ENCODE results near the gene ARHGAP24.
"Not testable (repeated sequence)": the region's sequence is repeated elsewhere in the genome, so short reads cannot be mapped to it uniquely, and the experiment has no call there.

Gene ARHGAP24

DNA sequence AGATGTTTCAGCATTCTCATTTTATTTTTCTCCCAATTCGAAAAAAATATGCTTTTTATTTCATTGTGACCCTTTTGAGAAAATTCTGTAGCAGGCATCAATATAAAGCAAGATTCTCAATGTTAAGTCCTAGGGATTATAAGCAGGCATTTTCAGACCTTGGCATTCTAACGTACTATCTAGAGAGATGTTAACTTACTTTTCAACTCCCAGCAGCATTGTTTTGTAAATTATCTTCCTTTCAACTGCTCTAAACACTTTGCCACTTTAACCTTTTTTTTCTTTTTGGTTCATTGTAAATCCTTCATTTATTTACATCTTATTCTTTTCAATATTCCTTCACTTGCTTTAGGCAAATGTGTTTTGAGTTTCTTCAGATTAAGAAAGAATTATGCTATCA lies 333.2 kb downstream of the ARHGAP24 start:
- H3K4me3 ChIP-seq (ENCODE audit: low read depth, low read length) = peak overlapping the region; percentile 38; the same call in 1 of the 2 replicates
- H3K79me2 ChIP-seq (ENCODE audit: control insufficient read depth, insufficient read depth, low read length, unreplicated experiment) = peaks cover 58% of the 10 kb centered on the region
- H3K27ac ChIP-seq (ENCODE audit: low read depth, low read length) = peak overlapping the region; percentile 94
- H2AFZ ChIP-seq (ENCODE audit: low read length, unreplicated experiment) = no peak overlapping the region
- peaks cover 43% of the 10 kb centered on the region for H3K4me1 ChIP-seq (ENCODE audit: control insufficient read depth, insufficient read depth, low read length, unreplicated experiment)
- H3K27me3 ChIP-seq (ENCODE audit: insufficient read depth, low read length) = no peaks in the 10 kb centered on the region
- 0 out of 2 replicates have a peak, but pooled peaks cover 8% of the 10 kb centered on the region for H3K36me3 ChIP-seq (ENCODE audit: insufficient read depth, low read length)

DNA sequence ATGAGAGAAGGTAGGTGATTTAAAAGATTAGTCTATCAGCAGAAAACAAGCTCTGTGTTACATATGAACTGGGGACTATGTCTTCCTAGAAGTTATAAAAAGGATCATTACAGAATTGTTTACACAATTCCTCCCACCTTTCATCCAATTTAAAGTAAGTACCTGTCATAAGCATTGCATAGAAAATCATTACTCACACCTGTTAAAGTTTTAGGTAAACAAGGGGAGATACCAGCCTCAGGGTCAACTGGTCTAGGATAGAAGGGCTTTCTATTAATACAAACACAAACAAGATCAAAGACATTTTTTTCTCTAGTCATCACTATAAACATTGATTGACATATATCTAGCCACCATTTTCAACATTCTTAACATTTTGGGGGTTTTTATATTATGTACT lies 333.9 kb downstream of the ARHGAP24 start:
- peaks cover 46% of the 10 kb centered on the region for H3K4me1 ChIP-seq (ENCODE audit: control insufficient read depth, insufficient read depth, low read length, unreplicated experiment)
- H3K27ac ChIP-seq (ENCODE audit: low read depth, low read length) = peak overlapping the region; percentile 94
- no peaks in the 10 kb centered on the region for H3K27me3 ChIP-seq (ENCODE audit: insufficient read depth, low read length)
- peaks cover 56% of the 10 kb centered on the region for H3K79me2 ChIP-seq (ENCODE audit: control insufficient read depth, insufficient read depth, low read length, unreplicated experiment)
- H3K4me3 ChIP-seq (ENCODE audit: low read depth, low read length) = no peak overlapping the region
- H2AFZ ChIP-seq (ENCODE audit: low read length, unreplicated experiment) = no peak overlapping the region
- H3K36me3 ChIP-seq (ENCODE audit: insufficient read depth, low read length) = 0 out of 2 replicates have a peak, but pooled peaks cover 8% of the 10 kb centered on the region

- Histone ChIP-seq H2AFZ (ENCODE audit: low read length, unreplicated experiment) (peak overlapping the region; percentile 48), H3K27me3 (ENCODE audit: insufficient read depth, low read length) (no peaks in the 10 kb centered on the region), H3K36me3 (ENCODE audit: insufficient read depth, low read length) (peaks cover 5% of the 10 kb centered on the region; the same call in 1 of the 2 replicates)
Measured at GRCh38 chr4:85812776-85813175, 337.8 kb downstream of the ARHGAP24 start.

GRCh38 chr4:85815796-85816459 lies 341.0 kb downstream of the ARHGAP24 start:
- Histone ChIP-seq H3K27me3 (ENCODE audit: insufficient read depth, low read length) (no peaks in the 10 kb centered on the region), H2AFZ (ENCODE audit: low read length, unreplicated experiment) (no peak overlapping the region), H3K36me3 (ENCODE audit: insufficient read depth, low read length) (peaks cover 11% of the 10 kb centered on the region), H3K79me2 (ENCODE audit: control insufficient read depth, insufficient read depth, low read length, unreplicated experiment) (peaks cover 56% of the 10 kb centered on the region), H3K4me3 (ENCODE audit: low read depth, low read length) (no peak overlapping the region), H3K4me1 (ENCODE audit: control insufficient read depth, insufficient read depth, low read length, unreplicated experiment) (peaks cover 13% of the 10 kb centered on the region), H3K27ac (ENCODE audit: low read depth, low read length) (no peak overlapping the region)

More at GRCh38 chr4:85812776-85813175, 337.8 kb downstream of the ARHGAP24 start:
- Histone ChIP-seq H3K4me3 (ENCODE audit: low read depth, low read length) (peak overlapping the region; percentile 59), H3K27ac (ENCODE audit: low read depth, low read length) (peak overlapping the region; percentile 87), H3K79me2 (ENCODE audit: control insufficient read depth, insufficient read depth, low read length, unreplicated experiment) (peaks cover 64% of the 10 kb centered on the region), H3K4me1 (ENCODE audit: control insufficient read depth, insufficient read depth, low read length, unreplicated experiment) (peaks cover 25% of the 10 kb centered on the region)

GRCh38 chr4:85818700-85819099 lies 343.8 kb downstream of the ARHGAP24 start:
- Histone ChIP-seq H3K36me3 (ENCODE audit: insufficient read depth, low read length) (peaks cover 11% of the 10 kb centered on the region), H3K27me3 (ENCODE audit: insufficient read depth, low read length) (no peaks in the 10 kb centered on the region), H3K4me3 (ENCODE audit: low read depth, low read length) (no peak overlapping the region), H3K79me2 (ENCODE audit: control insufficient read depth, insufficient read depth, low read length, unreplicated experiment) (peaks cover 55% of the 10 kb centered on the region), H2AFZ (ENCODE audit: low read length, unreplicated experiment) (no peak overlapping the region), H3K4me1 (ENCODE audit: control insufficient read depth, insufficient read depth, low read length, unreplicated experiment) (peaks cover 15% of the 10 kb centered on the region), H3K27ac (ENCODE audit: low read depth, low read length) (no peak overlapping the region)

DNA sequence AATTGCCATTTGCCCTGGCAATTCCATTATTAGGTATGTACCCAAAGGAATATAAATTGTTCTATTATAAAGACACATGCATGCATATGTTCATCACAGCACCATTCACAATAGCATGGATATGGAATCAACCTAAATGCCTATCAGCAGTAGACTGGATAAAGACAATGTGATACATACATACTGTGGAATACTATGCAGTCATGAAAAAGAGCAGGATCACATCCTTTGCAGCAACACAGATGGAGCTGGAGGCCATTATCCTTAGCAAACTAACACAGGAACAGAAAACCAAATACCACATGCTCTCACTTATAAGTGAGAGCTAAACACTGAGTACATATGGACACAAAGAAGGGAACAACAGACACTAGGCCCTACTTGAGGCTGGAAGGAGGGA lies 345.2 kb downstream of the ARHGAP24 start:
- not testable (repeated sequence) for H2AFZ ChIP-seq (ENCODE audit: low read length, unreplicated experiment); H3K4me3 ChIP-seq (ENCODE audit: low read depth, low read length)
- H3K36me3 ChIP-seq (ENCODE audit: insufficient read depth, low read length) = peaks cover 11% of the 10 kb centered on the region

DNA sequence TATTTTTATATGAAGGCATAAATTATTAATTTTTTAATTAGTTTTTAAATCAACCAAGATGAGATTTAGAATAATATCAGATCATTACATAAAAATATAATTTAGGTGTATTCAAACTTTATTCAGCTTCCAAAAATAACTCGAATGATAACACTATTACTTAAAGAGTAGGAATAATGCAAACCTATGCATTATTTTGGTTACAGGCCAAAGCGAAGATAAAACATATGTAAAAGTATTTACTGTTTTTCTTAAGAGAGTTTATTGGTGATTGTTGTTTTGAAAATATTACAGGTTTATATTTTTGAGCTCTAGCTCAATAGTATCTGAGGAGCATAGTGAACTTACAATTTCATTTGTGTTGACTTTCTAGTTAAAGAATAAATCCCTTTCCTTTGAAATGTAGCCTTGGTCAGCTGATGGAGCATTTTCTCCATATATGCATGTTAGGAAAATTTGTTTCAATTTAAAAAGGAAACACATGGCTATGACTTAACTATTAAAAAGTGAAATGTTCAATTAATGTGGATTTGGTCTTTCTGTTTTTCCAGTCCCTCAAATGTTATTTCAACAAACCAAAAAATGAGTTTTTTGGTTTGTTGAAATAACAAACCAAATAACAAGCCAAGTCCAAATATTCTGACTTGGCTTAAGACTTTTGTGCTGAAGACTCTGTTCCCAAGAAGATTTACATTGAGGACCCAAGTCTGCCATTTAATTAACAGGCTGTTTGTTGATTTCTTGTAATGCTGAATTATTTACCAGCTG lies 346.9 kb downstream of the ARHGAP24 start:
- Histone ChIP-seq H3K27me3 (ENCODE audit: insufficient read depth, low read length) (no peaks in the 10 kb centered on the region), H3K79me2 (ENCODE audit: control insufficient read depth, insufficient read depth, low read length, unreplicated experiment) (peaks cover 60% of the 10 kb centered on the region), H2AFZ (ENCODE audit: low read length, unreplicated experiment) (no peak overlapping the region), H3K4me3 (ENCODE audit: low read depth, low read length) (no peak overlapping the region), H3K4me1 (ENCODE audit: control insufficient read depth, insufficient read depth, low read length, unreplicated experiment) (peaks cover 40% of the 10 kb centered on the region), H3K36me3 (ENCODE audit: insufficient read depth, low read length) (peaks cover 11% of the 10 kb centered on the region), H3K27ac (ENCODE audit: low read depth, low read length) (peak overlapping the region; percentile 17)

More for the DNA sequence above, 345.2 kb downstream of the ARHGAP24 start:
- Histone ChIP-seq H3K4me1 (ENCODE audit: control insufficient read depth, insufficient read depth, low read length, unreplicated experiment) (peaks cover 25% of the 10 kb centered on the region), H3K79me2 (ENCODE audit: control insufficient read depth, insufficient read depth, low read length, unreplicated experiment) (peaks cover 54% of the 10 kb centered on the region)
- not testable (repeated sequence) for H3K27ac ChIP-seq (ENCODE audit: low read depth, low read length); H3K27me3 ChIP-seq (ENCODE audit: insufficient read depth, low read length)

DNA sequence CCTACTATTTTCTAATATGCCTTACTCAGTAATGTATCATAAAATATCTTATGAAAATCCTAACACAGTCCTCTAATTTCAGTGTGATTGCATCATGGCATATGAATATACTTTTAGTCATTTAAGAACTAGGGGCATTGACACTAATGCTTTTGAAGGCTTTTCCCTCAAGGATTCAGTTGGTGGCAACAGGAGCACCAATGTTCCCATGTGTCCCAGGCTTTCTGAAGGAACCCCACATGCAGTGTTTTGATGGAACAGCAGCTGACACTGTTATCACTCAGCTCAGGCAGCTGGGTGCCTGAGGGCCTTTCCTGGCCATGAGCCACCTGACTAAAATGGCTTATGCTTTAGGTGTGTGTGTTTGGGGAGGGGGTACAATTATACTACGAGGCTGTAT lies 348.3 kb downstream of the ARHGAP24 start:
- H3K36me3 ChIP-seq (ENCODE audit: insufficient read depth, low read length) = peaks cover 6% of the 10 kb centered on the region
- H3K4me3 ChIP-seq (ENCODE audit: low read depth, low read length) = no peak overlapping the region
- no peaks in the 10 kb centered on the region for H3K27me3 ChIP-seq (ENCODE audit: insufficient read depth, low read length)
- no peak overlapping the region for H2AFZ ChIP-seq (ENCODE audit: low read length, unreplicated experiment)
- peaks cover 61% of the 10 kb centered on the region for H3K79me2 ChIP-seq (ENCODE audit: control insufficient read depth, insufficient read depth, low read length, unreplicated experiment)
- peak overlapping the region; percentile 60 for H3K27ac ChIP-seq (ENCODE audit: low read depth, low read length)
- H3K4me1 ChIP-seq (ENCODE audit: control insufficient read depth, insufficient read depth, low read length, unreplicated experiment) = peaks cover 55% of the 10 kb centered on the region

DNA sequence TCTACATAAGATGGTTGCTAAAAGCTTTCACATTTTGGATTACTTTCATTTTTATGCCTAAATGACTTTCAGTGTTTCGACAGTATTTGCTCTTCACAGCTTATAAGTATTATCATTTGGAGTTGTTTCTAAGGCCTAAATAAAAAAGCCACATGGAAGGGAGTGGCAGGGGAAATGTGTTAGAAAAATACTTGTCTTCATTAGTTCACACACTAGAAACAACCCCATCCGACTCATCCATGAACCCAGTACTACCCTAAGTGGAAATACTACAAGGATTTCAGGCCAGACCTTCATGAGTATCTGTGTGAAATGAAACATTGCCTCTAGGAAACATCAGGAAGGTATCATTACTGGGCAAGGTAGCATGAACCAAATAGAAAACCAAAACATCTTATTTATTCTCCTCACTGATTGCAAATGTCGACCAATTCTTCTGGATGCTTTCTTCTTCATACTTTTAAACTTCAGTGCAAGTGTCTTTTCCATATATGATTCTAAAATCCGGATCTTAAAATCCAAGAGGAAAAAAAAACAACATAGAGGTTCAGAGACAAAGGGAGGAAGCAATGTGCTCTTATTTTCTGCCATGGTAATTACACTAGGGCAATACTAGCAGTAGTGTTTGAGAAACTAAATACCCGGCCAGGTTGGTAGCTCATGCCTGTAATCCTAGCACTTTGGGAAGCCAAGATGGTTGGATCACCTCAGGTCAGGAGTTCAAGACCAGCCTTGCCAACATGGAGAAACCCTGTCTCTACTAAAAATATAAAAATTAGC lies 349.4 kb downstream of the ARHGAP24 start:
- H3K4me3 ChIP-seq (ENCODE audit: low read depth, low read length) = peak overlapping the region; percentile 38
- no peak overlapping the region for H2AFZ ChIP-seq (ENCODE audit: low read length, unreplicated experiment)
- peaks cover 62% of the 10 kb centered on the region for H3K4me1 ChIP-seq (ENCODE audit: control insufficient read depth, insufficient read depth, low read length, unreplicated experiment)
- peaks cover 6% of the 10 kb centered on the region for H3K36me3 ChIP-seq (ENCODE audit: insufficient read depth, low read length)
- H3K27ac ChIP-seq (ENCODE audit: low read depth, low read length) = peak overlapping the region; percentile 60
- peaks cover 64% of the 10 kb centered on the region for H3K79me2 ChIP-seq (ENCODE audit: control insufficient read depth, insufficient read depth, low read length, unreplicated experiment)
- H3K27me3 ChIP-seq (ENCODE audit: insufficient read depth, low read length) = no peaks in the 10 kb centered on the region

DNA sequence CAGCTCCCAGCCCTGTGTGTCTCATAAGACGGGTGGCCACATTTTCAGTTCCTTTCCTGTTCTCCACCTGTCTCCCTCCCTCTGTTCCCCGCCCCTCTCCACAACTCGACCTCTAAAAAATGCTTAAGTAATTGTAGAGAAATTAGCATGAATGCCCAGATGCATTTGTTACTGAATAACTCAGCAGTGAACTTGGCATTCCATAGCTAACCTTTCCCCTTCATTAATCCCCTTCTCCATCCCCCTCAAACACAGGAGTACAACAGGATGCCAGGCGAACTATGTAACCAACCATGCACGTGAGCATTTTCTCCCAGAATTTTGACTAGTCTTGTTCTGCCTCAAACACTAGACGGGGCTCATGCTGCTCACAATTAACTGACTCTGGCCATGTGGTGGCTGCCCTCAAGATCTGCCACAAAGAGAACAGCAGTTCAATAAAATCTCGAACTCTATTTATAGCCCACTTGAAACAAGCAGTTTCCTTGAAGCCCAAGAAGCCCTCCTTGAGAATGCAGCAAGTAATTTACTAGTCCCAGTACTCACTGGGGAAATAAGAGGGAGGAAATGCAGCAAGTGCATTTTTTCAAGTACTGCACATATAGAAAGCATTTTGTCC lies 351.2 kb downstream of the ARHGAP24 start:
- Histone ChIP-seq H3K79me2 (ENCODE audit: control insufficient read depth, insufficient read depth, low read length, unreplicated experiment) (peaks cover 71% of the 10 kb centered on the region), H2AFZ (ENCODE audit: low read length, unreplicated experiment) (no peak overlapping the region), H3K4me1 (ENCODE audit: control insufficient read depth, insufficient read depth, low read length, unreplicated experiment) (peaks cover 72% of the 10 kb centered on the region), H3K4me3 (ENCODE audit: low read depth, low read length) (no peak overlapping the region), H3K27me3 (ENCODE audit: insufficient read depth, low read length) (no peaks in the 10 kb centered on the region), H3K27ac (ENCODE audit: low read depth, low read length) (peak overlapping the region; percentile 15; the same call in 1 of the 2 replicates), H3K36me3 (ENCODE audit: insufficient read depth, low read length) (no peaks in the 10 kb centered on the region)

All from ACC112 (cell line).